Measurements from ENCODE around the gene PRXL2C. TPM values are rescaled to one million over a fixed set of nuclear protein-coding genes. Genes with fewer than 3 reads are reported as not detected.
"Not testable (repeated sequence)": the region's sequence is repeated elsewhere in the genome, so short reads cannot be mapped to it uniquely, and the experiment has no call there.

PRXL2C gene
- 19.8 TPM for total RNA-seq
- polyA plus RNA-seq (ENCODE audit: insufficient read depth, low read depth, low replicate concordance) = 6.4 TPM
- long read RNA-seq, donor 1, partial matches to known transcripts = 0 of 1 reads
- long read RNA-seq, donor 1, other reads (novel, unspliced or antisense) = 0 of 1 reads
- long read RNA-seq, donor 2, partial matches to known transcripts = 6 of 6 reads
- long read RNA-seq, donor 2, other reads (novel, unspliced or antisense) = 0 of 6 reads
- long read RNA-seq, donor 3, transcript PRXL2C-201 (6 exons, 2,863 nt) = major isoform, 6 of 14 reads
- long read RNA-seq, donor 3, partial matches to known transcripts = 7 of 14 reads
- long read RNA-seq, donor 3, other reads (novel, unspliced or antisense) = 0 of 14 reads
- long read RNA-seq, donor 4, partial matches to known transcripts = 0 of 3 reads
- long read RNA-seq, donor 4, other reads (novel, unspliced or antisense) = 0 of 3 reads
- long read RNA-seq, donor 5 = 0 reads
- long read RNA-seq, donor 6, partial matches to known transcripts = 0 of 4 reads
- long read RNA-seq, donor 6, other reads (novel, unspliced or antisense) = 0 of 4 reads
- long read RNA-seq, donor 7, transcript PRXL2C-201 (6 exons, 2,863 nt) = major isoform, 8 of 15 reads
- long read RNA-seq, donor 7, partial matches to known transcripts = 2 of 15 reads
- long read RNA-seq, donor 7, other reads (novel, unspliced or antisense) = 3 of 15 reads
- long read RNA-seq, donor 8, partial matches to known transcripts = 0 of 3 reads
- long read RNA-seq, donor 8, other reads (novel, unspliced or antisense) = 0 of 3 reads
- long read RNA-seq, donor 9, partial matches to known transcripts = 0 of 1 reads
- long read RNA-seq, donor 9, other reads (novel, unspliced or antisense) = 0 of 1 reads
- long read RNA-seq, donor 10, partial matches to known transcripts = 0 of 2 reads
- long read RNA-seq, donor 10, other reads (novel, unspliced or antisense) = 0 of 2 reads

DNA sequence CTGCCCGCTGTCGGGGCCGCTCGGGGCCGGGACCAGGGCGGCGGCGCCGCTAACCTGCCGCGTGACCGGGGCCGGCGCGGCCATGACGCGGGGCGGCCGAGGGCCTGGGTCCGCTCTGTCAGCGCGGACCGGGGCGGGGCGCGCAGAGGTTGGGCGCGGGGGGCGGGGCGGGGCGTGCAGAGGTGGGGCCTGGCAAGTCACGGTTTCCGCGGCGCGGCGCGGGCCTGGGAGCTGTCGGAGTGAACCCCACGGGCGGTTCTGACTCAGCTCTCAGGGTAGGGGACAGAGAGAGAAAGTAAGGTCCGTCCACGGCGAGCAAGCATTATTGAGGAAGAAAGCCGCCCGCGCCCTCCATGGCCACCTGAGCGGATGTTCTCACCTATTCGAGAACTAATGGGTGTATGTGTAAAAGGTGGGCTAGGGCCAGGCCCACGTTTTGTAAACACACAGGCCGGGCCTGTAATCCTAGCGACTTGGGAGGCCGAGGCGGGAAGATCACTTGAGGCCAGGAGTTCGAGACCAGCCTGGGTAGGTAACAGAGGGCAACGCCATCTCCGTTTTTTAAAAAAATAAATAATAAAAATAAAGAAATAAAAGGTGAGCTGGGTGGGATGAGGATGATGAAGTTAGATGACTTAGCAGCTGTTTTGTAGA lies at the start of gene PRXL2C:
PRXL2C (minus strand) TSS at position 120 of the 654 bp plus-strand sequence; CDS start at position 84, 36 bp downstream.
- Histone ChIP-seq H3K36me3 (ENCODE audit: control insufficient read depth in 2 of 3, insufficient read depth in 3 of 3, low read length in 3 of 3) (peaks cover 0 to 9% (median 0%) of the 10 kb centered on the region in 3 donors), H3K9me3 (ENCODE audit: control insufficient read depth in 2 of 3, insufficient read depth in 1 of 3, low read length in 3 of 3) (no peaks in the 10 kb centered on the region), H3K27me3 (ENCODE audit: control insufficient read depth, insufficient read depth, low read length) (no peaks in the 10 kb centered on the region), H3K27ac (ENCODE audit: low read depth in 2 of 2, low read length in 2 of 2) (peak within 1 kb of the TSS; percentile 83 to 94), H3K4me3 (ENCODE audit: low read length in 3 of 3) (peak within 1 kb of the TSS; percentile 59 to 81 (median 66)), H3K4me1 (ENCODE audit: control insufficient read depth in 2 of 3, insufficient read depth in 2 of 3, low read depth in 1 of 3, low read length in 3 of 3) (no peaks in the 10 kb centered on the region), H3K9ac (ENCODE audit: low read length in 3 of 3) (peak within 1 kb of the TSS in 2 of 3 donors; percentile 80 to 93)
- intact Hi-C loops (cut with DNase I) = no loop called here
- TF ChIP-seq, protein P1, sequence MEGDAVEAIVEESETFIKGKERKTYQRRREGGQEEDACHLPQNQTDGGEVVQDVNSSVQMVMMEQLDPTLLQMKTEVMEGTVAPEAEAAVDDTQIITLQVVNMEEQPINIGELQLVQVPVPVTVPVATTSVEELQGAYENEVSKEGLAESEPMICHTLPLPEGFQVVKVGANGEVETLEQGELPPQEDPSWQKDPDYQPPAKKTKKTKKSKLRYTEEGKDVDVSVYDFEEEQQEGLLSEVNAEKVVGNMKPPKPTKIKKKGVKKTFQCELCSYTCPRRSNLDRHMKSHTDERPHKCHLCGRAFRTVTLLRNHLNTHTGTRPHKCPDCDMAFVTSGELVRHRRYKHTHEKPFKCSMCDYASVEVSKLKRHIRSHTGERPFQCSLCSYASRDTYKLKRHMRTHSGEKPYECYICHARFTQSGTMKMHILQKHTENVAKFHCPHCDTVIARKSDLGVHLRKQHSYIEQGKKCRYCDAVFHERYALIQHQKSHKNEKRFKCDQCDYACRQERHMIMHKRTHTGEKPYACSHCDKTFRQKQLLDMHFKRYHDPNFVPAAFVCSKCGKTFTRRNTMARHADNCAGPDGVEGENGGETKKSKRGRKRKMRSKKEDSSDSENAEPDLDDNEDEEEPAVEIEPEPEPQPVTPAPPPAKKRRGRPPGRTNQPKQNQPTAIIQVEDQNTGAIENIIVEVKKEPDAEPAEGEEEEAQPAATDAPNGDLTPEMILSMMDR (IDR thresholded peaks at IDR 0.05; ENCODE audit: borderline replicate concordance, extremely low read depth, insufficient read depth) = no peak
- no peak for FAIRE-seq
- peak; percentile 64 to 95 (median 79) for DNase-seq

- not testable (repeated sequence) for H3K4me1 ChIP-seq (ENCODE audit: control insufficient read depth in 2 of 3, insufficient read depth in 2 of 3, low read depth in 1 of 3, low read length in 3 of 3); H3K9me3 ChIP-seq (ENCODE audit: control insufficient read depth in 2 of 3, insufficient read depth in 1 of 3, low read length in 3 of 3); DNase-seq
These were observed 45.7 kb upstream of the PRXL2C start for GRCh38 chr9:96700721-96701375.

GRCh38 chr9:96691326-96691725 lies 36.2 kb upstream of the PRXL2C start:
- no peaks in the 10 kb centered on the region for H3K27me3 ChIP-seq (ENCODE audit: control insufficient read depth, insufficient read depth, low read length)
- H3K4me3 ChIP-seq (ENCODE audit: low read length in 3 of 3) = no peak overlapping the region
- intact Hi-C loops (cut with DNase I) = no loop called here
- no peak overlapping the region for H3K27ac ChIP-seq (ENCODE audit: low read depth in 2 of 2, low read length in 2 of 2)
- H3K9me3 ChIP-seq (ENCODE audit: control insufficient read depth in 2 of 3, insufficient read depth in 1 of 3, low read length in 3 of 3) = no peaks in the 10 kb centered on the region
- FAIRE-seq (no peak), DNase-seq (no peak)
- H3K36me3 ChIP-seq (ENCODE audit: control insufficient read depth in 2 of 3, insufficient read depth in 3 of 3, low read length in 3 of 3) = no peaks in the 10 kb centered on the region
- H3K9ac ChIP-seq (ENCODE audit: low read length in 3 of 3) = no peak overlapping the region
- peaks cover 0 to 4% (median 0%) of the 10 kb centered on the region in 3 donors for H3K4me1 ChIP-seq (ENCODE audit: control insufficient read depth in 2 of 3, insufficient read depth in 2 of 3, low read depth in 1 of 3, low read length in 3 of 3)
- TF ChIP-seq, protein P1 (IDR thresholded peaks at IDR 0.05; ENCODE audit: borderline replicate concordance, extremely low read depth, insufficient read depth) = no peak

More at GRCh38 chr9:96700721-96701375, 45.7 kb upstream of the PRXL2C start:
- H3K27ac ChIP-seq (ENCODE audit: low read depth in 2 of 2, low read length in 2 of 2); intact Hi-C loops (cut with DNase I); FAIRE-seq; H3K9ac ChIP-seq (ENCODE audit: low read length in 3 of 3); H3K36me3 ChIP-seq (ENCODE audit: control insufficient read depth in 2 of 3, insufficient read depth in 3 of 3, low read length in 3 of 3); H3K27me3 ChIP-seq (ENCODE audit: control insufficient read depth, insufficient read depth, low read length); H3K4me3 ChIP-seq (ENCODE audit: low read length in 3 of 3): not testable (repeated sequence)
